Measurements from ENCODE around the gene KLHL40.

DNA sequence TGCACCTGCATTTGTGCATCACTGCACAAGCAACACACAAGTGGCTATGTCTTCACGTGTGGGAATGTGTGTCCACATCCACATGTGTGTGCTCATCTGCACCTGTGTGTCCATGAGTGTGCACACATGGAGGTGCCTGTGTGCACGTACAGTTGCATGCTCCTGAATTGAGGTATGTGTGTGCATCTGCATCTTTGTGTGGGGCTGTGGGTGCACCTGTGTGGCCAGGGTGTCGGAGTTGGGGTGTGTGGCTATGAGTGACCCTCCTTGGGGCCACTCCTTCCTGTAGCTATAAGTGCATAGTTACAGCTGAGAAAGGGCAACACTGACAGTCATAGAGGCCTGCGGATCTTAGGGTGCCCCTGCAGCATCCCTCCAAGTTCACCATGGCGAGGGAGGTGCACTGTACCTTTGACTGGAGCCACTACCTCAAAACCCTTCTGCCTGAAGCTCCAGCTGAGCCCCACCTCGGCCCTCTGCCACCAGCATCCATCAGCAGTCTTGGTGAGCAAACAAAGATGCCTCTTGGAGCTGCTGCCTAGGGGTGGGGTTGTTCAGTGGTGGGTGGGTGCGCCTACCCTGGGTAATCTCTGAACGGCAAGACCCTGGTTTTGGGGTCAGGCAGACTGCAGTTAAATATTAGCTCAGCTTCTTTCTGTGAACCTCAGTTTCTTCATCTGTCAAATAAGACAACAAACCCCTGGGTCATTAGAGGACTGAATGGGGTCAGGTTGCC, 22.5 kb downstream of the KLHL40 start:
- TF ChIP-seq, protein P1, sequence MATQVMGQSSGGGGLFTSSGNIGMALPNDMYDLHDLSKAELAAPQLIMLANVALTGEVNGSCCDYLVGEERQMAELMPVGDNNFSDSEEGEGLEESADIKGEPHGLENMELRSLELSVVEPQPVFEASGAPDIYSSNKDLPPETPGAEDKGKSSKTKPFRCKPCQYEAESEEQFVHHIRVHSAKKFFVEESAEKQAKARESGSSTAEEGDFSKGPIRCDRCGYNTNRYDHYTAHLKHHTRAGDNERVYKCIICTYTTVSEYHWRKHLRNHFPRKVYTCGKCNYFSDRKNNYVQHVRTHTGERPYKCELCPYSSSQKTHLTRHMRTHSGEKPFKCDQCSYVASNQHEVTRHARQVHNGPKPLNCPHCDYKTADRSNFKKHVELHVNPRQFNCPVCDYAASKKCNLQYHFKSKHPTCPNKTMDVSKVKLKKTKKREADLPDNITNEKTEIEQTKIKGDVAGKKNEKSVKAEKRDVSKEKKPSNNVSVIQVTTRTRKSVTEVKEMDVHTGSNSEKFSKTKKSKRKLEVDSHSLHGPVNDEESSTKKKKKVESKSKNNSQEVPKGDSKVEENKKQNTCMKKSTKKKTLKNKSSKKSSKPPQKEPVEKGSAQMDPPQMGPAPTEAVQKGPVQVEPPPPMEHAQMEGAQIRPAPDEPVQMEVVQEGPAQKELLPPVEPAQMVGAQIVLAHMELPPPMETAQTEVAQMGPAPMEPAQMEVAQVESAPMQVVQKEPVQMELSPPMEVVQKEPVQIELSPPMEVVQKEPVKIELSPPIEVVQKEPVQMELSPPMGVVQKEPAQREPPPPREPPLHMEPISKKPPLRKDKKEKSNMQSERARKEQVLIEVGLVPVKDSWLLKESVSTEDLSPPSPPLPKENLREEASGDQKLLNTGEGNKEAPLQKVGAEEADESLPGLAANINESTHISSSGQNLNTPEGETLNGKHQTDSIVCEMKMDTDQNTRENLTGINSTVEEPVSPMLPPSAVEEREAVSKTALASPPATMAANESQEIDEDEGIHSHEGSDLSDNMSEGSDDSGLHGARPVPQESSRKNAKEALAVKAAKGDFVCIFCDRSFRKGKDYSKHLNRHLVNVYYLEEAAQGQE (IDR thresholded peaks at IDR 0.05; ENCODE audit: insufficient read depth in 1 of 2, low read depth in 2 of 2, low read length in 1 of 2): no peak
- TF ChIP-seq, protein P2, sequence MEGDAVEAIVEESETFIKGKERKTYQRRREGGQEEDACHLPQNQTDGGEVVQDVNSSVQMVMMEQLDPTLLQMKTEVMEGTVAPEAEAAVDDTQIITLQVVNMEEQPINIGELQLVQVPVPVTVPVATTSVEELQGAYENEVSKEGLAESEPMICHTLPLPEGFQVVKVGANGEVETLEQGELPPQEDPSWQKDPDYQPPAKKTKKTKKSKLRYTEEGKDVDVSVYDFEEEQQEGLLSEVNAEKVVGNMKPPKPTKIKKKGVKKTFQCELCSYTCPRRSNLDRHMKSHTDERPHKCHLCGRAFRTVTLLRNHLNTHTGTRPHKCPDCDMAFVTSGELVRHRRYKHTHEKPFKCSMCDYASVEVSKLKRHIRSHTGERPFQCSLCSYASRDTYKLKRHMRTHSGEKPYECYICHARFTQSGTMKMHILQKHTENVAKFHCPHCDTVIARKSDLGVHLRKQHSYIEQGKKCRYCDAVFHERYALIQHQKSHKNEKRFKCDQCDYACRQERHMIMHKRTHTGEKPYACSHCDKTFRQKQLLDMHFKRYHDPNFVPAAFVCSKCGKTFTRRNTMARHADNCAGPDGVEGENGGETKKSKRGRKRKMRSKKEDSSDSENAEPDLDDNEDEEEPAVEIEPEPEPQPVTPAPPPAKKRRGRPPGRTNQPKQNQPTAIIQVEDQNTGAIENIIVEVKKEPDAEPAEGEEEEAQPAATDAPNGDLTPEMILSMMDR (IDR thresholded peaks at IDR 0.05): no peak
- no peak for TF ChIP-seq TCF7L2 (IDR thresholded peaks at IDR 0.05; ENCODE audit: low read depth, low read length)

Measured in Panc1 (cell line).